Stomach (tissue), 9 donors: ENCODE data around the gene GPR152. TPM values are rescaled to one million over a fixed set of nuclear protein-coding genes. Genes with fewer than 3 reads are reported as not detected.

ENCODE experiments used
- DNase-seq, 2 donors: peaks; one replicate each; pipeline versions ENCODE4 v3.0.0 to v3.0.0-alpha.2; 2013 to 2019
- H3K27ac ChIP-seq, 5 donors: fragments of 200-600 bp in 4 of 5; sonication (generic) in 4 of 5; one replicate each; pipeline ENCODE4 v1.5.1; 2013 to 2019; ENCODE audit warnings: mild to moderate bottlenecking in 1 of 5, moderate library complexity in 1 of 5
- H3K27me3 ChIP-seq, 3 donors: fragments of 200-600 bp; sonication (generic); one replicate each; pipeline ENCODE4 v1.5.1; 2017 to 2019; ENCODE audit warnings: mixed run types in 1 of 3
- H3K36me3 ChIP-seq, 4 donors: fragments of 200-600 bp; sonication (generic); 1 replicate in 3 of 4; 2 replicates in 1 of 4; pipeline ENCODE4 v1.5.1; 2016 to 2019
- H3K4me1 ChIP-seq, 4 donors: fragments of 200-600 bp; sonication (generic); one replicate each; pipeline ENCODE4 v1.5.1; 2016 to 2019
- H3K4me3 ChIP-seq, 4 donors: fragments of 200-600 bp; sonication (generic) in 3 of 4; one replicate each; pipeline ENCODE4 v1.5.1; 2016 to 2019; ENCODE audit warnings: mild to moderate bottlenecking in 1 of 4
- H3K9me3 ChIP-seq, 4 donors: fragments of 200-600 bp; sonication (generic); one replicate each; pipeline ENCODE4 v1.5.1; 2016 to 2019
- EP300 ChIP-seq: sonication (generic); formaldehyde crosslinking; IDR thresholded peaks from one replicate; pipeline ENCODE4 v1.6.1; 2017; ENCODE audit warnings: antibody characterized with exemption
- POLR2A ChIP-seq, 4 donors: fragments of 450-650 bp; IDR thresholded peaks; one replicate each; pipeline ENCODE4 v1.6.1; 2016; ENCODE audit warnings: antibody characterized with exemption in 4 of 4, control low read depth in 2 of 4, mild to moderate bottlenecking in 1 of 4, moderate library complexity in 1 of 4
- POLR2AphosphoS5 ChIP-seq, 3 donors: sonication (generic); formaldehyde crosslinking; IDR thresholded peaks; one replicate each; pipeline ENCODE4 v1.6.1; 2016; ENCODE audit warnings: antibody characterized with exemption in 3 of 3
- WGBS, 5 donors: extraction: QIAGEN DNeasy Blood & Tissue Kit in 3 of 5; methylation state at CpG; one replicate each; pipeline versions ENCODE4 v1.1.5 to v1.1.7; 2013 to 2018; 5-methylcytosine and 5-hydroxymethylcytosine counted together
- intact Hi-C: fragments of 100-400 bp; cut with DNase I; formaldehyde crosslinking; loops from one replicate; pipeline ENCODE4 v1.15.1; 2023; ENCODE audit warnings: low total_unique reads
- polyA plus RNA-seq, 3 donors: library from polyadenylated mRNA; stranded (reverse); fragments of 200-250 nt; gene quantifications; one replicate each; pipeline ENCODE4 v1.2.3, GENCODE V29; 2013
- small RNA-seq, 4 donors: library from RNA; depleted of rRNA; stranded (forward); fragments of <200 nt; gene quantifications; one replicate each; pipeline ENCODE3, GENCODE V24; 2016
- total RNA-seq, 5 donors: library from RNA; depleted of rRNA; stranded (reverse); fragments of >200 nt; gene quantifications; one replicate each; pipeline versions ENCODE4 v1.1.0 to v1.2.3, GENCODE V29; 2014 to 2016
- TF ChIP-seq, protein P1 (sequence below), 7 experiments: fragments of 450-650 bp in 4 of 7; fragments of 200-600 bp in 3 of 7; sonication (generic) in 3 of 7; IDR thresholded peaks; one replicate each; pipeline ENCODE4 v1.5.1; 2016 to 2019; ENCODE audit warnings: antibody characterized with exemption in 7 of 7, control low read depth in 2 of 7, mild to moderate bottlenecking in 1 of 7
- donor health status: healthy with polysubstance abuse.
- donor health status: Bipolar disorder and iron deficiency.
- donor health status: healthy.

GPR152 gene
- total and polyA plus RNA-seq, 8 donors, result not detected

DNA sequence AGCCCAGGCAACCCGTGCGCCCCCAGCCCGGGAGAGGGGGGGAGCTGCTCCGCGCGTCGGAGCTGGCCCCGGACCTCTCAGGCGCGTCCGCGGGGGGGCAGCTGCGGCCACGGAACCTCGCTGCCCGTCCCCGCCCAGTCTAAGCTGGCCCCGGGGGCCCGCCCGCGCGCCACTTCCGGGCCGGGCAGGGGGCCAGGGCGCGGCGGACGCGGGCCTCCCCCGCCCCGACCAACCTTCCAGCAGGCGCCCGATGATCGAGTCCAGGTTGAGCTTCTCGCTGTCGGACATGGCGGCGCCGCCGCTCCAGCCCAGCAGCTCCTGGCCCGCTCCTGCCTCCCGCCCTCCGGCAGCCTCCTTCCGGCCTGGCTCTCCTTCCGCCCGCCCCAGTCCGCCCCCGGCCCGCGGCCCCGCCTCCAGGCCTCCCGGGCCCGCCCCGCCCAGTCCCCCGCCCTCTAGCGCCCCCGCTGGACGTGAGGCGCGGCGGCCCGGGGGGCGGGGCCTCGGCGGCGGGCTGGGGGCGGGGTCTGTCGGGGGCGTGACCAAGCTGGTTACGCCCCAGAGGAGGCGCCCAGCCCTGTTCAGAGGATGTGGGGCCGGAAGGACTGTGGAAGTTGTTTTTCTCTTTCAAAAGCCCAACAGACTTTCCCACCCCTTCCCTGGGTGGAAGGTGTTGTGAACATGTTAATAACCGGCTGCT lies 50.9 kb downstream of the GPR152 start, which contains the start of gene PPP1CA:
Gene PPP1CA, minus strand, starts transcription at position 364 of the 697 bp plus-strand sequence. Its CDS starts 76 bp downstream, at position 288.
- H3K4me1 ChIP-seq, result peaks cover 31 to 62% (median 56%) of the 10 kb centered on the region in 4 donors
- peaks cover 0 to 27% (median 0%) of the 10 kb centered on the region in 3 donors for H3K27me3 ChIP-seq
- H3K27ac ChIP-seq, result peak within 1 kb of the TSS; percentile 92 to 98 (median 96)
- H3K9me3 ChIP-seq, result no peaks in the 10 kb centered on the region
- peaks cover 28 to 40% (median 35%) of the 10 kb centered on the region in 4 donors for H3K36me3 ChIP-seq
- H3K4me3 ChIP-seq, result peak within 1 kb of the TSS; percentile 77 to 98 (median 88)
- intact Hi-C loops, result no loop called here
- TF ChIP-seq POLR2A (IDR thresholded peaks at IDR 0.05), result peak in 1 of 4 donors; percentile 0
- TF ChIP-seq POLR2AphosphoS5 (IDR thresholded peaks at IDR 0.05), result peak; percentile 7 to 81 (median 76)
- TF ChIP-seq, protein P1, sequence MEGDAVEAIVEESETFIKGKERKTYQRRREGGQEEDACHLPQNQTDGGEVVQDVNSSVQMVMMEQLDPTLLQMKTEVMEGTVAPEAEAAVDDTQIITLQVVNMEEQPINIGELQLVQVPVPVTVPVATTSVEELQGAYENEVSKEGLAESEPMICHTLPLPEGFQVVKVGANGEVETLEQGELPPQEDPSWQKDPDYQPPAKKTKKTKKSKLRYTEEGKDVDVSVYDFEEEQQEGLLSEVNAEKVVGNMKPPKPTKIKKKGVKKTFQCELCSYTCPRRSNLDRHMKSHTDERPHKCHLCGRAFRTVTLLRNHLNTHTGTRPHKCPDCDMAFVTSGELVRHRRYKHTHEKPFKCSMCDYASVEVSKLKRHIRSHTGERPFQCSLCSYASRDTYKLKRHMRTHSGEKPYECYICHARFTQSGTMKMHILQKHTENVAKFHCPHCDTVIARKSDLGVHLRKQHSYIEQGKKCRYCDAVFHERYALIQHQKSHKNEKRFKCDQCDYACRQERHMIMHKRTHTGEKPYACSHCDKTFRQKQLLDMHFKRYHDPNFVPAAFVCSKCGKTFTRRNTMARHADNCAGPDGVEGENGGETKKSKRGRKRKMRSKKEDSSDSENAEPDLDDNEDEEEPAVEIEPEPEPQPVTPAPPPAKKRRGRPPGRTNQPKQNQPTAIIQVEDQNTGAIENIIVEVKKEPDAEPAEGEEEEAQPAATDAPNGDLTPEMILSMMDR (IDR thresholded peaks at IDR 0.05), result peak in 3 of 7 experiments; percentile 40 to 86 (median 49)
- TF ChIP-seq EP300, result no peak
- DNase-seq, result peak; percentile 93 to 97
- WGBS, 5 donors, result 0 to 1% (median 1%) methylated on average over 16 to 73 of the region's 73 CpGs

Small RNA genes within 50 kb of the gene (small RNA-seq; reads per million reads assigned to genes)
- 0 reads per million in 4 donors for gene MIR6752

Other genes starting within 250 kb of the GPR152 start
- gene GRK2, start 186.3 kb downstream of the GPR152 start, total RNA-seq, result 100 to 1,000 TPM in 4 of 5 donors, 10 to 100 TPM in 1; 53.8 to 266 (median 131) TPM
- gene GRK2, start 186.3 kb downstream of the GPR152 start, polyA plus RNA-seq, result 10 to 100 TPM; 44.0 to 59.4 (median 46.5) TPM
- 10 to 100 TPM; 24.6 to 96.4 (median 42.6) TPM for gene ANKRD13D, start 163.4 kb downstream of the GPR152 start, total RNA-seq
- 10 to 100 TPM; 18.5 to 61.3 (median 30.9) TPM for gene ANKRD13D, start 163.4 kb downstream of the GPR152 start, polyA plus RNA-seq
- 100 to 1,000 TPM in 3 of 5 donors, 10 to 100 TPM in 2; 23.5 to 217 (median 103) TPM for gene SSH3, start 149.2 kb downstream of the GPR152 start, total RNA-seq
- 10 to 100 TPM; 18.8 to 34.3 (median 22.6) TPM for gene SSH3, start 149.2 kb downstream of the GPR152 start, polyA plus RNA-seq
- gene POLD4, start 99.2 kb downstream of the GPR152 start, total RNA-seq, result 100 to 1,000 TPM in 1 of 5 donors, 10 to 100 TPM in 4; 13.8 to 117 (median 54.8) TPM
- 100 to 1,000 TPM; 129 to 316 (median 153) TPM for gene POLD4, start 99.2 kb downstream of the GPR152 start, polyA plus RNA-seq
- 10 to 100 TPM in 3 of 5 donors, 1 to 10 TPM in 1, not detected in 1; 2.6 to 69.2 (median 17.8) TPM for gene CLCF1, start 79.1 kb downstream of the GPR152 start, total RNA-seq
- gene CLCF1, start 79.1 kb downstream of the GPR152 start, polyA plus RNA-seq, result 1 to 10 TPM; 2.7 to 5.4 (median 3.2) TPM
- 10 to 100 TPM in 4 of 5 donors, 1 to 10 TPM in 1; 7.0 to 88.9 (median 29.5) TPM for gene RAD9A, start 60.7 kb downstream of the GPR152 start, total RNA-seq
- 10 to 100 TPM; 11.8 to 30.3 (median 17.0) TPM for gene RAD9A, start 60.7 kb downstream of the GPR152 start, polyA plus RNA-seq
- 100 to 1,000 TPM in 2 of 5 donors, 10 to 100 TPM in 3; 28.6 to 229 (median 97.9) TPM for gene PPP1CA, start 50.9 kb downstream of the GPR152 start, total RNA-seq
- gene PPP1CA, start 50.9 kb downstream of the GPR152 start, polyA plus RNA-seq, result 100 to 1,000 TPM; 109 to 203 (median 153) TPM
- 10 to 100 TPM in 1 of 5 donors, 1 to 10 TPM in 3, under 1 TPM in 1; 0.29 to 12.0 (median 3.5) TPM for gene TBC1D10C, start 48.6 kb downstream of the GPR152 start, total RNA-seq
- gene TBC1D10C, start 48.6 kb downstream of the GPR152 start, polyA plus RNA-seq, result 1 to 10 TPM; 2.8 to 6.1 (median 5.5) TPM
- gene CARNS1, start 37.1 kb downstream of the GPR152 start, total RNA-seq, result 10 to 100 TPM in 3 of 5 donors, 1 to 10 TPM in 1, under 1 TPM in 1; 0.29 to 33.3 (median 15.4) TPM
- gene CARNS1, start 37.1 kb downstream of the GPR152 start, polyA plus RNA-seq, result 1 to 10 TPM in 2 of 3 donors, under 1 TPM in 1; 0.88 to 3.4 (median 2.4) TPM
- 100 to 1,000 TPM in 2 of 5 donors, 10 to 100 TPM in 3; 29.7 to 434 (median 82.3) TPM for gene RPS6KB2, start 24.2 kb downstream of the GPR152 start, total RNA-seq
- gene RPS6KB2, start 24.2 kb downstream of the GPR152 start, polyA plus RNA-seq, result 10 to 100 TPM; 49.3 to 74.1 (median 68.9) TPM
- 10 to 100 TPM in 1 of 5 donors, 1 to 10 TPM in 2, not detected in 2; 1.7 to 15.2 (median 3.5) TPM for gene PTPRCAP, start 15.0 kb downstream of the GPR152 start, total RNA-seq
- 10 to 100 TPM in 2 of 3 donors, 1 to 10 TPM in 1; 4.5 to 25.3 (median 20.2) TPM for gene PTPRCAP, start 15.0 kb downstream of the GPR152 start, polyA plus RNA-seq
- 100 to 1,000 TPM in 2 of 5 donors, 10 to 100 TPM in 3; 48.3 to 160 (median 82.2) TPM for gene CORO1B, start 9.3 kb downstream of the GPR152 start, total RNA-seq
- 100 to 1,000 TPM in 2 of 3 donors, 10 to 100 TPM in 1; 84.4 to 125 (median 104) TPM for gene CORO1B, start 9.3 kb downstream of the GPR152 start, polyA plus RNA-seq
- under 1 TPM in 3 of 5 donors, not detected in 2; 0.43 to 0.73 (median 0.45) TPM for gene CABP4, start 2.6 kb upstream of the GPR152 start, total RNA-seq
- 1 to 10 TPM in 2 of 3 donors, under 1 TPM in 1; 0.50 to 1.7 (median 1.7) TPM for gene CABP4, start 2.6 kb upstream of the GPR152 start, polyA plus RNA-seq
- 100 to 1,000 TPM in 3 of 5 donors, 10 to 100 TPM in 2; 57.6 to 392 (median 174) TPM for gene TMEM134, start 16.5 kb upstream of the GPR152 start, total RNA-seq
- 100 to 1,000 TPM; 118 to 130 (median 126) TPM for gene TMEM134, start 16.5 kb upstream of the GPR152 start, polyA plus RNA-seq
- 100 to 1,000 TPM in 1 of 5 donors, 10 to 100 TPM in 4; 36.4 to 140 (median 60.7) TPM for gene AIP, start 30.3 kb upstream of the GPR152 start, total RNA-seq
- gene AIP, start 30.3 kb upstream of the GPR152 start, polyA plus RNA-seq, result 10 to 100 TPM; 75.5 to 86.6 (median 84.2) TPM
- gene PITPNM1, start 52.6 kb upstream of the GPR152 start, total RNA-seq, result 100 to 1,000 TPM in 1 of 5 donors, 10 to 100 TPM in 4; 12.3 to 133 (median 42.4) TPM
- gene PITPNM1, start 52.6 kb upstream of the GPR152 start, polyA plus RNA-seq, result 10 to 100 TPM; 15.9 to 18.9 (median 17.3) TPM
- 10 to 100 TPM in 4 of 5 donors, 1 to 10 TPM in 1; 8.3 to 68.3 (median 52.7) TPM for gene CDK2AP2, start 55.4 kb upstream of the GPR152 start, total RNA-seq
- 10 to 100 TPM; 60.9 to 95.9 (median 74.7) TPM for gene CDK2AP2, start 55.4 kb upstream of the GPR152 start, polyA plus RNA-seq
- not detected for gene CABP2, start 70.7 kb upstream of the GPR152 start, total RNA-seq
- gene CABP2, start 70.7 kb upstream of the GPR152 start, polyA plus RNA-seq, result not detected
- gene GSTP1, start 131.1 kb upstream of the GPR152 start, total RNA-seq, result 100 to 1,000 TPM; 393 to 726 (median 523) TPM
- gene GSTP1, start 131.1 kb upstream of the GPR152 start, polyA plus RNA-seq, result 1,000 to 10,000 TPM in 2 of 3 donors, 100 to 1,000 TPM in 1; 670 to 2,840 (median 1,703) TPM
- 100 to 1,000 TPM; 186 to 806 (median 497) TPM for gene NDUFV1, start 154.2 kb upstream of the GPR152 start, total RNA-seq
- 100 to 1,000 TPM; 148 to 193 (median 181) TPM for gene NDUFV1, start 154.2 kb upstream of the GPR152 start, polyA plus RNA-seq
- gene NUDT8, start 177.2 kb upstream of the GPR152 start, total RNA-seq, result 100 to 1,000 TPM in 1 of 5 donors, 1 to 10 TPM in 2, not detected in 2; 4.6 to 333 (median 8.8) TPM
- gene NUDT8, start 177.2 kb upstream of the GPR152 start, polyA plus RNA-seq, result 10 to 100 TPM; 15.0 to 41.0 (median 19.5) TPM
- gene TBX10, start 187.0 kb upstream of the GPR152 start, total RNA-seq, result not detected
- not detected for gene TBX10, start 187.0 kb upstream of the GPR152 start, polyA plus RNA-seq
- gene ACY3, start 198.0 kb upstream of the GPR152 start, total RNA-seq, result 10 to 100 TPM in 1 of 5 donors, 1 to 10 TPM in 2, under 1 TPM in 1, not detected in 1; 0.45 to 17.1 (median 1.1) TPM
- gene ACY3, start 198.0 kb upstream of the GPR152 start, polyA plus RNA-seq, result 1 to 10 TPM; 7.5 to 9.1 (median 8.7) TPM
- gene ALDH3B2, start 221.9 kb upstream of the GPR152 start, total RNA-seq, result under 1 TPM in 1 of 5 donors, not detected in 4; 0.89 TPM
- gene ALDH3B2, start 221.9 kb upstream of the GPR152 start, polyA plus RNA-seq, result 10 to 100 TPM in 1 of 3 donors, not detected in 2; 23.5 TPM